Skin epidermis (tissue), 12 donors: Measurements from ENCODE around the gene SUMO3.

Experiments used
- H3K27ac ChIP-seq, 21 experiments: fragments of 200-600 bp; sonication (generic) in 11 of 21; one replicate each; pipeline ENCODE4 v1.5.0; 2020; ENCODE audit warnings: mild to moderate bottlenecking in 3 of 21, inconsistent platforms in 2 of 21, moderate library complexity in 2 of 21
- H3K4me3 ChIP-seq, 7 experiments: fragments of 200-600 bp; sonication (generic) in 2 of 7; one replicate each; pipeline ENCODE4 v1.5.0; 2020; ENCODE audit warnings: inconsistent platforms in 2 of 7, mild to moderate bottlenecking in 2 of 7, moderate library complexity in 1 of 7

Gene SUMO3

GRCh38 chr21:44791246-44791645 lies 26.6 kb downstream of the SUMO3 start:
- Histone ChIP-seq H3K4me3 (no peak overlapping the region), H3K27ac (no peak overlapping the region)

DNA sequence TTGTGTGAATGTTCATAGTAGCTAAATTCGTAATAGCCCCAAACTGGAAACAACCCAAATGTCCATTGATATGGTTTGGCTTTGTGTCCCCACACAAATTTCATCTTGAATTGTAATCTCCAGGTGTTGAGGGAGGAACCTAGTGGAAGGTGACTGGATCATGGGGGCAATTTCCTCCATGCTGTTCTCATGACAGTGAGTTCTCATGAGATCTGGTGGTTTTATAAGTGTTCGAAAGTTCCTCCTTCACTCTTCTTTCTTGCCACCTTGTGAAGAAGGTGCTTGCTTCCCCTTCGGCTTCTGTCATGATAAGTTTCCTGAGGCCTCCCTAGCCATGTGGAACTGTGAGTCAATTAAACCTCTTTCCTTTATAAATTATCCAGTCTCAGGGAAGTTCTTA lies 27.5 kb downstream of the SUMO3 start:
- no peak overlapping the region for H3K4me3 ChIP-seq
- no peak overlapping the region for H3K27ac ChIP-seq

DNA sequence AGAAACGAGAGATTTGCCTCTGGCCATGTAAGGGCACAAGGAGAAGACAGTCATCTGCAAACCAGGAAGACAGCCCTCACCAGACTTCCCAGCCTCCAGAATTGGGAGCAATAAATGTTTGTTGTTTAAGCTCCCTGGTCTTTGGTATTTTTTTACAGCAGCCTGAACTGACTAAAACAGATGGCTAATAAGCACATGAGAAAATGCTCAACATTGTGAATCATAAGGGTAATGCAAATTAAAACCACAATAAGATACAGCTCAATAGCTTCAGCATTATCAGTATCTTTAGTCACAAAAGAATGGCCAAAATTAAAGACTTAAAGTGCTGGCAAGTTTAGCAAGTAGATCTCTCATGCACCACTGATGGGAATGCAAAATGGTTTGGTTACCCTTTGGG lies 28.0 kb downstream of the SUMO3 start:
- Histone ChIP-seq H3K4me3 (no peak overlapping the region), H3K27ac (no peak overlapping the region)

GRCh38 chr21:44785620-44786335 lies 32.1 kb downstream of the SUMO3 start:
- no peak overlapping the region for H3K4me3 ChIP-seq
- peak overlapping the region in 1 of 21 experiments; percentile 14 for H3K27ac ChIP-seq

- Histone ChIP-seq H3K4me3 (no peak overlapping the region), H3K27ac (no peak overlapping the region)
Measured at GRCh38 chr21:44784810-44785209, 33.1 kb downstream of the SUMO3 start.

GRCh38 chr21:44783020-44783696 lies 34.7 kb downstream of the SUMO3 start:
- no peak overlapping the region for H3K27ac ChIP-seq
- H3K4me3 ChIP-seq = no peak overlapping the region

- Histone ChIP-seq H3K4me3 (no peak overlapping the region), H3K27ac (no peak overlapping the region)
Measured at GRCh38 chr21:44780767-44781459, 36.9 kb downstream of the SUMO3 start.

GRCh38 chr21:44780137-44780502 lies 37.7 kb downstream of the SUMO3 start:
- no peak overlapping the region for H3K27ac ChIP-seq
- no peak overlapping the region for H3K4me3 ChIP-seq

GRCh38 chr21:44779417-44780136 lies 38.3 kb downstream of the SUMO3 start:
- Histone ChIP-seq H3K4me3 (no peak overlapping the region), H3K27ac (no peak overlapping the region)

DNA sequence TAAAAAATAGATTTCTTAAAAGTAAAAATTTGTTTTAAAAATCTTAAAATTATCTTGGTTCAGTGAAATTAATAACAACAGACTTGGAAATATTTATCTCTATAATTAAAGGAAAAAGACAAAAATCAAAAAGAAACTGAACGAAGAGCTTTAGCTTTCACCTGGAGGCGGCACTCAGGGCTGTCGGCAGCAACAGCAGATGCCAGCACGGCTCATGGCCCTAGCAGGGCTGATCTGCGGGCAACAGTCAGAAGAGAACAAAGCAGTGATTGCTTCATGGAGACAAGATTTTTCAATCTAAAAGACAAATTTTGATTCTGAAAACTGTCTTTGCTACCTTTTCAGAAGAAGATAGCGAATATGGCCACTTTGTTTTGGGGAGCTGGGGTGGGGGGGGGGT lies 38.9 kb downstream of the SUMO3 start:
- Histone ChIP-seq H3K4me3 (no peak overlapping the region), H3K27ac (no peak overlapping the region)

DNA sequence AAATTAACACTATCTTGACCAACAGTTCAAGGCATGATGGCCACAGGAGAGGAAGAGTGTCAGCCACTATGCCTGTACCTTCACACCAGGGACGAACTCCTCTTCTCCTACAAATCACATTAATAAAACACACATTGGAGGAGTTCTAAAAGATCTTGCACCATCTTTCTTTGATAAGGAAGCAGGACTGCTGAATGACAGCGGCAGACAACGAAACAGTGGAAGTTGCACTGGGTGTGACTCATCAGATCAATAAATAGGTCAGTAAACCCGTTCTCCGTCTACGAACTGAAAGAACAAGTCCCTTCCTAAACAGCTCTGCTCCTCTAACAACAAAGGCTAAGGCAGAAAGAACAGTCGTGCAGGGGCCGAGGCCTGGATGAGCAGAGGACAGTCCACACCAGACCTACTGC lies 39.4 kb downstream of the SUMO3 start:
- Histone ChIP-seq H3K4me3 (no peak overlapping the region), H3K27ac (no peak overlapping the region)

GRCh38 chr21:44778094-44778493 lies 39.8 kb downstream of the SUMO3 start:
- no peak overlapping the region for H3K4me3 ChIP-seq

GRCh38 chr21:44774972-44775371 lies 42.9 kb downstream of the SUMO3 start:
- no peak overlapping the region for H3K27ac ChIP-seq
- H3K4me3 ChIP-seq = no peak overlapping the region

More at GRCh38 chr21:44778094-44778493, 39.8 kb downstream of the SUMO3 start:
- no peak overlapping the region for H3K27ac ChIP-seq

GRCh38 chr21:44773291-44773932 lies 44.5 kb downstream of the SUMO3 start:
- H3K4me3 ChIP-seq = no peak overlapping the region
- no peak overlapping the region for H3K27ac ChIP-seq

DNA sequence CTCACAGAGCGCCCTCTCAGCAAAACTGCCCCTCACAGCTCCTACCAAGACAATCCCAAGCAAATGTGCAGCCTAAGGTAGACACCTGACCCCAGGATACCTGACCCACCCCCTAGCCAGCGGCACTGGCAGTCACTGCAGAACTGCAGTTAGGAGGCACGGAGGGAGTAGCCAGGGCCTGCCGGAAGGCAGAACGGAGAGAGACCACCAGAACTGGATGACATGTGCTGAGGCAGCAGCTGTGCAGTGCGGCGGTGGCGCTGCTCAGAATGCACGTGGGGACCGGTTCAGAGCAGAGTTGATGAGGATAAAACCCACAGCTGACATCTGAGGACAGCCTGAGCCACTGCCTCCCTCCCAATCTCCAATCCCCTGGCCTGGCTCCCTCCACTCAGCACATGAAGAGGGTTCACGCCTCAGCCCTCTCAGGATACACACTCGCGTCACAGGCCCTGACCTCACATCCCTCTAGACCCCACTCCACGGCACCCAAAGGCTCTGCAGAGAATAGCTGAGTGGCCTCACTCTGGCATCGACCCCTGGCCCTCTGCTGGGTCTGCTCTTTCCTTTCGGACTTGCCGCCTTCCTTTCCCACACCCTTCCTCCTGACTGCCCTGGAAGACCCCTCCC lies 45.9 kb downstream of the SUMO3 start:
- no peak overlapping the region for H3K27ac ChIP-seq

DNA sequence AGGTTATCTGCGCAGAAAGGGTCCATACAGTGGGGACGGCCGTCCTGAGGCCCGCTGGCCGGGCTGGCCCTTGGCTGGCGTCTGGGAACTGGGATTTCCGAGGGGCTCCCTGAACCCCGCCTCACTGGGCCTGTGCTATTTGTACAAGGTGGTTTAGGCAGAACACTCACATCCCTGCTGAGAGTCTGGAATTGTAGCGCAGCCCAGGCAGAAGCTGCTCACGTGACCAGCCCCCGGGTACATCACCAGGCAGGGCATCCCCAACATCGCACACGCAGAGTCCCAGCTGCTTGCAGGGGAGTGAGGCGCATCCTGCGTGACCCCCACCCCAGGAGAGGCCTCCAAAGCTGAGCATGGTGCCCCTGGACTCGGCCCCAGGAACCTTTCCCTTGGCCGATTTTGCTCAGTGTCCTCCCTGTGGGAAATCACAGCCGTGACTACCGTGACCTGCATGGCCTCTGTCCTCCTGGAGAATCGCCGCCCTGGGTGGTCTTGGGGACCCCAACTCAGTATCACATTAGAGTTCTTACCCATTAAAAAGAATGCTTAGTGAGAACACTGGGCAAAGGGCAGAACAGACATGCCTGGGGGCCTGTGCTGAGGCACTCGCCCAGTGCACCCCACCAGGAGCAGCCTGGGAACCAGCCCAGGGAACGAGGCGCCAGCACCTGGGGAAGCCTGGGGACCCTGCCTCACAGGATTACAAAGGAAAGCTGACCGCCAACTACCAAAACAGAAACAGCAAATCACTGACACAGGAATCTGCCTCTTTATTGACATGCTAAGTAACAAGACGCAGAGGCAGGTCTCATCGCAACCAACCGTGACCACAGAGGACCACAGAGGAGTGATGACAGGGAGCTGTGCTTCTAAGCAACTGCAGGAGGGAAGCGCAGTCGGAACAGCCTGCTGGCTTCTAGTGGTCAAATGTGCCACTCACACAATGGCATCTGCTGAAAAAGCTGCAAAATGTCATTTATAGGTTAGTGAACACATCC lies 49.7 kb downstream of the SUMO3 start:
- H3K4me3 ChIP-seq = no peak overlapping the region
- no peak overlapping the region for H3K27ac ChIP-seq

More for the DNA sequence above, 45.9 kb downstream of the SUMO3 start:
- H3K4me3 ChIP-seq = no peak overlapping the region

GRCh38 chr21:44766818-44767354 lies 51.0 kb downstream of the SUMO3 start:
- Histone ChIP-seq H3K27ac (no peak overlapping the region), H3K4me3 (no peak overlapping the region)
